Activated CD4-positive, alpha-beta T cell treated with anti-CD3 and anti-CD28 coated beads, Interleukin-2, amount 50 U/mL, for 48 hours (primary cell): Measurements from ENCODE around the gene FXYD5.
"Not testable (repeated sequence)": the region's sequence is repeated elsewhere in the genome, so short reads cannot be mapped to it uniquely, and the experiment has no call there.

Experiments used
- DNase-seq, 2 experiments: peaks; one replicate each; pipeline ENCODE4 v3.0.0-alpha.2; 2020

FXYD5 gene

DNA sequence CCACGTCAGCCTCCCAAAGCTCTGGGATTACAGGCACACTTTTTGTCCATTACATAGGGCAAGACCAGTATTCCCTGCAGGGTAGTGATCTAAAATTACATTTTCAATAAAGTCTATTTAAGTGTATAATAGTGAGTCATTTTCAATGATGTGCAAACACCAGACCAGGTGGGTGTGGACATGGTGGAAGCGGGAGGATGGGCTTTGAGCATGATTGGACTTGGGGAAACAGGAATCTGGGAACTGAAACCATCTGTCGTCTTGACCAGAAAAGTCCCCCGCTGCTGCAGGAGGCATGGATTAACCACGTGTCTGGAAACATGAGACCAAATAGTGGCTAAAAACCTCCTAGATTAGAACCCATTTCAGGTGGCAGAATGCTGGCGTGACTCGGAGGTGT, 34.0 kb upstream of the FXYD5 start:
- no peak for DNase-seq

DNA sequence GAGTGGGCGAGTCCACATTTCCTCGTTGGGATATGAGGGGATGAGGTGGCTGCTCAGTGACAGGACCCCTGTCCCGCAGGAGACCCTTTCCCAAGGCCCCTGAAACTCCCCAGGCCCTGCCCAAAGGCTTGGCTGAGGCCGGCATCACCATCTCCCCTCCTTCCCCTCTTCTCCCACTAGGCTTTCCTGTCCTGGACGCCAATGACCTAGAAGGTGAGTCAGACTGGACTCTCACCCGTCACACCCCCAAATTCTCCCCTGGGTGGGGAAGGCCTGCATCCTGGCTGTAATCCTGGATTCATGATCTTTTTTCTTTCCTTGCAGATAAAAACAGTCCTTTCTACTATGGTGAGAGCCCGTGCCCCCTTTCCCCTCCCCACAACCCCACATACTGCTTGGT, 33.6 kb upstream of the FXYD5 start:
- no peak for DNase-seq

DNA sequence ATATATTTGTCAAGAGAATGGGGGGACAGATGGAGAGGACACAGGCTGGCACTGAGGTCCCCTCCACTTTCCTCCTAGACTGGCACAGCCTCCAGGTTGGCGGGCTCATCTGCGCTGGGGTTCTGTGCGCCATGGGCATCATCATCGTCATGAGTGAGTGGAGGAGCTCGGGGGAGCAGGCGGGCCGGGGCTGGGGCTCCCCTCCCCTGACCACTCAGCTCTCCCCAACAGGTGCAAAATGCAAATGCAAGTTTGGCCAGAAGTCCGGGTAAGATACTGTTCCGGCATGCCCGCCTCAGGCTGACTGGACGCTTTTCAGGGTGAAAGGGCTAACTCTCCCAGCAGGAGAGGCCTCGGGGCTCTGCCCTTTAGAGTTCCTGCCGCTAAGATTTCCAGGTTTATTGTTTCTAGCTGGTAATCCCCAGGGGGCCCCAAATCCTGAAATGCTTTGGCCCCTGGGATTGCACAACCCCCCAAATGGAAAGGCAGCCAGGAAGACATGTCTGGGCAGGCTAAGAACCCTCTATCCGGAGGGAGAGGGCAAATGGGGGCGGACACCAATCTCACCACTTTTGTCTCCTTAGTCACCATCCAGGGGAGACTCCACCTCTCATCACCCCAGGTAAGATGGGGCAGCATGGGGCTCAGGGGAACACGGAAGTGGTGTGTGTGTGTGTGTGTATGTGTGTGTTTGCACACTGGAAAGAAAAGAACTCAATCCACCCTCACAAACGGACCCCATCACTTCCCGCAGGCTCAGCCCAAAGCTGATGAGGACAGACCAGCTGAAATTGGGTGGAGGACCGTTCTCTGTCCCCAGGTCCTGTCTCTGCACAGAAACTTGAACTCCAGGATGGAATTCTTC, 31.6 kb upstream of the FXYD5 start:
- DNase-seq: no peak

DNA sequence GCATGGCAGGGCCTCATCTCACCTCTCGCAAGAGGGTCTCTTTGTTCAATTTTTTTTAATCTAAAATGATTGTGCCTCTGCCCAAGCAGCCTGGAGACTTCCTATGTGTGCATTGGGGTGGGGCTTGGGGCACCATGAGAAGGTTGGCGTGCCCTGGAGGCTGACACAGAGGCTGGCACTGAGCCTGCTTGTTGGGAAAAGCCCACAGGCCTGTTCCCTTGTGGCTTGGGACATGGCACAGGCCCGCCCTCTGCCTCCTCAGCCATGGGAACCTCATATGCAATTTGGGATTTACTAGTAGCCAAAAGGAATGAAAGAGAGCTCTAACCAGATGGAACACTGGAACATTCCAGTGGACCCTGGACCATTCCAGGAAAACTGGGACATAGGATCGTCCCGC, 31.0 kb upstream of the FXYD5 start:
- no peak for DNase-seq

DNA sequence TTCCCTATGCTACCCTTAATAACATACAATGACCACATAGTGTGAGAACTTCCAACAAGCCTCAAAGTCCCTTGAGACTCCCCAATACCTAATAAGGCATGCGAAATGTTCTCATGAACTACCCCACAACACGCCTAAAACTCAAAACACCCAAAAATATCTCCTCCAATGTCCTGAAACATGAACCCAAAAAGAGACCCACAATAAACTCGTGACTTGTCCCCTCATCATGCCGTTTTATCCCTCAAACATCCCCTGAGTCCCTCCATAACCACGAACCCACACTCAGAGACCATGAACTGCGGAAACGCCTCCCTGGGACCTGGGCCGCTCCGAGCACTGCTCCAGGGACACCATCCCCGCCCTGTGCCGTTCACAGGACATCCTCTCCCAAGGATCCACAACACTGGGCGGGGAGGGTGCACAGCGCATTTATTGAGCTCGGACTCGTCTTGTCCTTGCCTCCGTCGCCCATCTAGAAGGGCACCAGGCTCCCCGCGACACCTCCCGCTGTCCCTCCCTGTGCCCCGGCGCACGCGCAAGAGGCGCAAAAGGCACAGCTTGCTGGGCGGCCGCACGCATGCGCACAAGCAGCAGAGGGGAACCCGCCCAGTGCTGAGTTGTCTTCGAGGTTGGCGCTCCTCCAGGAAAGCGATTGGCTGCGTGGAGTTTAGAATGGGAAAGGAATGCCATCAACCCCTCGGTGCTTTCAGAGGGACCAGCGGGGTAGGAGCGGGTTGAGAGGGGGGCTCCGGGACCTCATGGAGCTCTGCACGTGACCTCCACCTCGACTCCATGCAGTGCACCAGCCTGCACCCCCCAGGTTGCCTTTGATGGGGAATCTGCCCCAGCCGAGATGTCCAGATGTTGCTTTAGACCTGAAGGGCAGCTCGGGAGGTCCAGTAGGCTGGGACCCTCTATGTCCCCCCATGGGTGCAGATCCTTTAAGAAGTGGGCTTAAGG, 30.2 kb upstream of the FXYD5 start:
- peak; percentile 88 to 89 for DNase-seq

DNA sequence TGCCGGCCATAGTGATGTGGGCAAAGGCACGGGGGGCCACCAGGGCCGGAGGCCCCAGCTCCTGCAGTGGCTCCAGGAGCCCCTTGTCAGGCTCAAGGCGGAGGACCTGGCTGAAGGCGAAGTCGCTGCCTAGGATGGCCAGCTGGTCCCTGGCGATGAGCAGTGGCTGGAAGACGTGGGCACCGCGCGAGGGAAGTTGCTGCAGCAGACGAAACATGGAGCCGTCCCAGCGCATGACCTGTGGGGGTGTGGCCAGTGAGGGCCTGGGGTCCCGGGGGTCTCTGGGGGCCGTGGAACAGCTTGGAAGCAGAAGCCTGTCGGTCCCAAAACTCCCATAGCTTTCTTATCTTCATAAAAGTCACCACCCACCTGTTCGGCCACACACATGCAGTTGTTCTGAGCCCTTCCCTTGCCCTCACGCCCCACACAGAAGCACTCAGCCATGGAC, 29.2 kb upstream of the FXYD5 start:
- DNase-seq: no peak

DNA sequence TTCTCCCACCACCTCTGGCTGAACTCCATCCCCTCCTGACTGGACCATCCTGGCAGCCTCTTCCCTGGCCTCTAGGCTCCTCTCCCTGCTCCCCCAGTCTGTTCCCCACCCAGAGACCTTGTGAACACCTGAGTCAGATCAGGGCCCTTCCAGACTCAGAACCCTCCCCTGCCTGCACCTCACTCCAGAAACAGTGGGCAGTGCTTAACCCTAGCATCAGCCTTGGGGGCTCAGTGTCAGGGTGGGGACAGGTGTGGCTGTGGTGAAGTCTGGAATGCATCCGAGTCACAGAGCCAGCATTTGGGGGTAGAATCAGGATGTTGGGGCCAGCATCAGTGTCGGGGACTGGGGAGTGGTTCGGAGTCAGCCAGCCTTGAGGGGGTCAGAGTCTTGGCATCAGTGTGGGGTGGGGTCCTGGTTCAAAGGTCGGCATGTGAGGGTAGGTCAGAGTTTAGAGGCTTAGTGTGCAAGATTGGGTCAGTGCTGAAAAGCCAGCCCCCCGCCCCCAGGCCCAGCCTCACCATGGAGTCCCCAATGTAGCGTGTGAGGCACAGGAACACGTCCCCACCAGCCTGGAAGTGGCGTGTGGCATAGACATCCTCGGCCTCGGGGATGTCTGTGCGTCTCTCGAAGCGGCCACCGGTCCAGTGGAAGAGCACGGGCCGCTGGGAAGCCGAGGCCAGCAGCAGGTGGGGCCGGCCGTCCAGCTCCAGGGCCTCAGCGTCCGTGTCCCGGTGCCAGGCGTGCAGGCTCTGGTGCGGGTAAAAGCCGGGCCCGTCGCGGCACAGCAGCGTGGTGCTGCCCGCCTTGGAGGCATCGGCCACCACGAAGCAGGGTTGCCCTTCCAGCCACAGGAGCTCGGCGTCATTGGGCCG, 28.5 kb upstream of the FXYD5 start:
- no peak for DNase-seq

DNA sequence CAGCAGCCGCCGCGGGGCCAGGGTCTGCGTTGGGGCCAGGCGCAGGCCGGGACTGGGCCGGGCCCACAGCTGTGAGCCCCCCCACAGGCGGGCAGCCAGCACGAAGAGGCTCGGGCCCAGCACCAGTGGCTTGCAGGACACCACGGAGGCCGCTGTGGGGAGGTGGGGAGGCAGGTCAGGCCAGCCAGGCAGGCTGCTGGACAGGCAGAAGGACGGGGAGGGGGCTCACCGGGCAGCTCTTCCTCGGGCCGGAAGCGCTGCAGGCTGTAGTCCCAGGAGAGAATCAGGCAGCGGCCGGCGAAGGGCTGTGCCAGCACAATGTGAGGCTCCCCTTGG, 27.9 kb upstream of the FXYD5 start:
- no peak for DNase-seq

DNA sequence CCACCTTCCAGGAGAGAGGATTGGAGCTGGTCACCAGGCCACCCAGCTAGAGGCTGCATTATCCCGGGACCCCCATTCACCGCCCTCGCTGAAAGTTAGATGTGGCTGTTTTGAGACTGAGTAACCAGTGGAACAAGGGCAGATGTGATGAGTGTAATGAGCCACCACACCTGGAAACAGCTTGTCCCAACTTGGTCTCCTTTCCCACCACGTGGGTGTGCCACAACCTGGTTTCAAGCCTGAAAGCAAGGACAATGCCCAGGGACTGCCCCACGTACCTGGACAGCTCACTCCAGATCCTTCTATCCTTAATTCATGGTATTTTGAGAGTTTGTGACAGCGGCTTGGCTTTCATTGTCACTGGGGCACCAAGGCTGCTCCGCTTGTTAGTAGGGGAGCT, 26.7 kb upstream of the FXYD5 start:
- DNase-seq: no peak

DNA sequence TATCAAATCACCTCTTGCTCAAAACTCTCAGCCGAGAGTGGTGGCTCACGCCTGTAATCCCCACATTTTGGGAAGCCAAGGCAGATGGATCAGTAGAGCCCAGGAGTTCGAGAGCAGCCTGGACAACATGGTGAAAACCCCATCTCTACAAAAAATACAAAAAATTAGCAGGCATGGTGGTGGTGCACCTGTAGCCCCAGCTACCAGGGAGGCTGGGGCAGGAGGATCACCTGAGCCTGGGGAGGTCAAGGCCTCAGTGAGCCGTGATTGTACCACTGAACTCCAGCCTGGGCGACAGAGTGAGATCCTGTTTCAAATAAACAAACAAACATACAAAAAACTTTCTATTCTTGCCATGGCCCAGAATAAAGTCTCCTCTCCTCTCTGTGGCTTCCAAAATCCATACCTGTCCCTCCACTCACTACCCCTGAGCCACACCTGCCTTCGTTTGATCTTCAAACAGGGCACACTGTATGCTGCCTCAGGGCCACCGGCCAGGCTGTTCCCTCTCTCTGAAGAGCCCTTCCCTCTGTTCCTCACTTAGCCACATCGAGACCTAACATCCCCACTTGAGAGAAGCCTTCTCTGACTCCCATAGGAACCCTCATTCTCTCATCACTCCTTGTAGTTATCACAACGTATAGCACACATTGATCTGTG, 26.0 kb upstream of the FXYD5 start:
- no peak for DNase-seq

DNA sequence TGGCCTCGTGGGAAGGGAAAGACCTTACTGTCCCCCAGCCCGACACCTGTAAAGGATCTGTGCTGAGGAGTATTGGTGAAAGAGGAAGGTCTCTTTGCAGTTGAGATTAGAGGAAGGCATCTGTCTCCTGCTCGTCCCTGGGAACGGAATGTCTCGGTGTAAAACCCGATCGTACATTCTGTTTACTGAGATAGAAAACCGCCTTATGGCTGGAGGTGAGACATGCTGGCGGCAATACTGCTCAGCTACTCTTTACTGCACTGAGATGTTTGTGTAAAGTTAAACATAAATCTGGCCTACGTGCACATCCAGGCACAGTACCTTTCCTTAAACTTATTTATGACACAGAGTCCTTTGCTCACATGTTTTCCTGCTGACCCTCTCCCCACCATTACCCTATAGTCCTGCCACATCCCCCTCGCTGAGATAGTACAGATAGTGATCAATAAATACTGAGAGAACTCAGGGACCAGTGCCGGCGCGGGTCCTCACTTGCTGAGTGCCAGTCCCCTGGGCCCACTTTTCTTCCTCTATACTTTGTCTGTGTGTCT, 24.7 kb upstream of the FXYD5 start:
- DNase-seq: not testable (repeated sequence)

DNA sequence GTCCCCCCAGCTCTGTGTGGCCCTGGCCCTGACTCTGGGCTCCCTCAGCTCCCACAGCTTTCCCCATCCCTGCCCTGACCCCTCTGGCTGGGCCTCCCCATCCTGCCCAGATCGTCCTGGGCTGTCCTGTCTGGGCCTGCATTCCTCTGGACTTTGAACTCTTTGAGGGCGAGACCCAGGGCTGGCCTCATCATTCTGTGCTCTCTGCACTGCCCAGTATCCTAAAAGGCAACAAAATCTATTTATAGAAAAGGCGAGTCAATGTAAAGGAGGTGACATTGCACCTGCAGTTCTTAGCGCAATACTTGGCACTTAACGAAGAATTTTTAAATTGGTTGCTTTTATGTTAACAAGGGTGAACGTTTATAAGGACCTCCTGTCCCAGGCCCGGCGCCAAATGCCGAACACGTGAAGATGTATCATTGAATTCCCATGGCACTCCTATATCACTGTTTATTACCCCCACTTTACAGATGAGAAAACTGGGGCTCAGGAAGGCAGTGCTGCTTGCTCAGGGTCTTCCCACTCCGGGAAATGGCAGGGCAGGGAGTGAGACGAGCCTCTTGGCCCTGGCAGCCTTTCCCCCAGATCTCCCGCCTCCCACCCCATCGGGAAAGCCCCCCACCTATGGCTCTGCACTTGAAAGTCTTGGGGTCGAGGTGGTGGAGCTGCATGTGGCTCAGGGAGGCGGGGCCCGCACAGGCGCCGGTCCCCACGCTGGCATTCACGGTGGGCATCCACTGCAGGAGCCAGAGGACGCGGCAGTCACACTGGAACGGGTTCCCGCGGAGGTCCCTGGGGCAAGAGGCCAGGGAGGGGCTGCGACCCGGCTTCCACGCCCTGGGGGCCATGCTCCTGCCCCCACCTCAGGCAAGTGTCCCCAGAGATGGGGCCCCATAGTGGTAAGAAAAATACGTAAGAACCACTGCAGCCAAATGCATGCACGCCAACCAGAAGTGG, 23.5 kb upstream of the FXYD5 start:
- DNase-seq: no peak

DNA sequence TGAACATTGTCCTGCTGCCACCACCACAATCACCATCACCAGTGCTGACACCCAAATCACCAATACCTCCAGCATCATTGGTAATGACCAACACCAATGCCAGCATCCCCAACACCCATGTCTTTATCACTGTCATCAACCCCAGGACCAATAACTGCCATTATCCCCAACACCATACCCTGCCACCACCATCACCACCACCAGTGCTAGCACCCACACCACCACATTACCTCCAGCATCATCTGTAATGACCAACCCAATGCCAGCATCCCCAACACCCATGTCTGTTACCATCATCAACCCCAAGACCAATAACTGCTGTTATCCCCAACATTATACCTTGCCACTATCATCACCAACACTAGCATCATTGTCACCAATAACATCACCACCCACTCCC, 22.3 kb upstream of the FXYD5 start:
- no peak for DNase-seq

DNA sequence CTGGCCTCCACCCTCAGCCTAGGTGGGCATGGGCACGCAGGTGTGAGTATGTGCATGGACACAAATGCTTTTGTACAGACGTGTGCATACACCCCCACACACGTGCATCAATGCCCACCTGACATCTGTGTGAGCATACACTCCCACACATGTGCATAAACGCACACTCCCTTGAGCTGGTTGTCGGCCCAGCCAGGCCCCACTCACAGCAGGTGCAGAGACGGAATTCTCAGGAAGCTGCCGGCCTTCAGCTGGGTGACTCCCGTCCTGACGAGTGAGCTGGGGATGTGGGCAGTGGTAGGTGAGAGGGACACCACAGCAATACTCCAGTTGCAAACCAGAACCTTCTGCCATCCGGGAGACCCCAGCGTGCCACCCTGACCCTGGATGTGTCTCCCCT, 20.7 kb upstream of the FXYD5 start:
- DNase-seq: no peak

DNA sequence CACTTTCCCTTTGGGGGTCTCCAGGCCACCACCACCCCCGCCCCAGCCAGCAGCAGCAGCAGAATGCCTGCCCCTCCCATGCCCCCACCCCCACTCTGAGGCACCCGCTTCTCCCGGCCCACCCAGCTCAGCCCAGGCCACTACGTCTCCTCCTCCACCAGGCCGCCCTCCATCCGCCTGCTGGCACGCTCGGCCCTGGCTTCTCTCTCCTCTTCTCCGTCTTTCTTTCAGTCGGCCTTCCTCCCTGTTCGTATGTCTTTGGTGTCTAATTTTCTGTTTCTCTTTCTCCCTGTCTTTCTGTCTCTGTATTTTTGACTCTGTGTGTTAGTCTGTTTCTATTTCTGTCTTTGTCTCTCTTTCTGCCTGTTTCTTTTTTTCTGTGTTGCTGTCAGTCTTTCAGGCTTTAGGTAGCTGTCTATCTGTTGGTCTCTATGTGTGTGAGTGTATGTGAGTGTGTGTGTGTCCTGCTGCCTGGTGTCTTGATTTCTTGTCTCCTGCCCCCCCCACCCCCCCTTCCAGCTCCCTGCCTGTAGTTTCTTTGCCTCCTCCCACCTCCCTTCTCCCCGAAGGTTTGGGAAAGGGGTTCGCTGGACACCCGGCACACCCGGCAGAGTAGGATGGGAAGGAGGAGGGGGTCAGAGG, 19.8 kb upstream of the FXYD5 start, which contains the start of gene LGI4:
LGI4 (minus strand) TSS at position 459 of the 642 bp plus-strand sequence; CDS start at position 80, 379 bp downstream.
- no peak for DNase-seq

DNA sequence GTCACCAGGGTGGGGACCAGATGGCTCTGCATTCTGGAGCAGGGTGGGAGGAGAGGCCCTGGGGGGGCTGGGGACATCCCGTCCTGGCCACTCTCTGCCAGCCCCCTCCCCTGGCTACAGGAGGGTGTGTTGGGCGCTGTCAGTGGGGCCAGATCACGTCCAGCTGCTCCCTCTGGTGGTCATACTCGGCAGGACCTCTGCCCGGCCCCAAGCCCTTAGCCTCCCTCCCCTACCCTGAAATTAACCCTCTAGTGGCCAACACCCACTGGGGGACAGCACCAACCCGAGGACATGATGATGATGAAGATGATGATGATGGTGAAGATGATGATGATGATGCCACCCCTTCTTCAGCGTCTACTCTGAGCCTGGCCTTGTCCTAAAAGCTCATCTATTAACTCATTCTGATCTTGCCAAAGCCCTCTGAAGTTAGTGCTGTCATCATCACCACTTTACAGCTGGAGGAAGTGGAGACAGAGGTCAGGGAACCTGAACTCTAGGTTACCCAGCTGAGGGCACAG, 19.1 kb upstream of the FXYD5 start:
- DNase-seq: peak; percentile 75 to 80

DNA sequence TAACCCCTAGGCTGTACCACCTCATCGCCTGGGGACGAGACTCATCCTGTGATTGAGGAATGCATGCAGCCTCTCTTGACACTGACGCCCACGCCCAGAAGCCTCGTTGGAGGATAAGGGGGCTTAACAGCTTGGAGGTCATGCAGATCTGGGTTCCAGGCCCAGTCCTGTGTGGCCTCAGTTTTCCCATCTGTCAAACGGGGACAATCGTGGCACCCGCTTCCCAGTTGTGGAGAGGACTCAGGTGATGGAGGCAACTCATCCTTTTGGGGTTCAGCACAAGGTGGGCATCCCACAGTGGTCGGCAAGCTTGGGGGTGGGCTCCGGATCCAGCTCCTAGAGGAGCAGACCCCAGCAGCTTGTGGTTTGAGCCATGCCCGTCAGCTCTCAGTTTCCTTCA, 18.3 kb upstream of the FXYD5 start:
- no peak for DNase-seq

DNA sequence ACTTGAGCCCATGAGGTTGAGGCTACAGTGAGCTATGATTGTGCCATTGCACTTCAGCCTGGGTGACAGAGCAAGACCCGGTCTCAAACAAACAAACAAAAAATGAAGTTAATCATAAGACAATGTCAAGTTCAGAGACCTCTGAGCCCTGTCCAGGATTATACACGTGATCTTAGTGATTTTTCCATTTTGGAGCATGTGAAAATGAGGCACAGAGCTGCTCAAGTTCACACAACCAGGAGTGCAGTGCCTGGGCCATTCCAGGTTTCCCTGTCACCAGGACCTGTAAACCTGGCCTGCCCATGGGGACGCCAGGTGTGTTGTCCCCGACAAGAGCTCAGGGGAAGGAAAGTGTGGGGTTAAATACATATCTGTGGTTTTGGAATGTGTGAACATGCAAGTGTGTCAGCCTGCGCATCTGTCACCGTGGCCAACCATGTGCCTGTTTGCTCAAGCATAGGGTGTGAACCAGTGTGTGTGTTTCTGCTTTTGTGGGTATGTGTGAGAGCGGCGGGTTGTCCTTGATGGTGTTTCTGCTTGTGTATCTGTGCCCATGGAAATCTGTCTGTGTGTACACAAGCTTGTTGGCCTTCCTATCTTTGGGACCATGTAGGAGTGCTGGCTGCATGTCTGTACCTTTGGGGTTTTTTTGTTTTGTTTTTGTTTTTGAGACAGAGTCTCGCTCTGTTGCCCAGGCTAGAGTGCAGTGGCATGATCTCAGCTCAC, 17.4 kb upstream of the FXYD5 start:
- DNase-seq: no peak

DNA sequence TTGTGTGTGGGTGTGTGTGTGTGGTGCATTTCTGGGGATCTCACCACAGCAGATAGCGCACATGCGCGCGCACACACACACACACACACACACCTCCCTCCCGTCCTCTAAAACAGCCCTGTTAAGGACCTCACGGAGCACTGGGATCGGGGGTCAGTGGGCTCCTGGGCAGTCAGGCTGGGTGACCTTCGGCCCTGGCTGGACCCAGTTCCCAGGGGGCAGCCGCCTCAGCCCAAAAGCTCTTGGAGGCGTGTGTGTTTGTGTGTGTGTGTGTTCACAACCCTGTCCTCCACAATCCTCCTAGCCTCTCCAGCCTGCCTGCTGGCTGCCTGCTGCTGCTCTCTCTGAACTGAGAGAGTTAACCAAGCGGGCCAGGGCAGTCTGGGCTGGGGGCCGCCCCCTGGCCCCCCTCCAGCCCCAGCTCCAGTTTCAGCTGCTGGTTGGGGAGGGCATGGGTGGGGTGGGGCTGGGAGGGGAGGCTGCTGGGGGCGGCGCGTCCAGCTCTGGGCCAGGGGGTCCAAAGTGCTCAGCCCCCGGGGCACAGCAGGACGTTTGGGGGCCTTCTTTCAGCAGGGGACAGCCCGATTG, 16.1 kb upstream of the FXYD5 start, which contains the start of gene FXYD1:
FXYD1 (plus strand) TSS at position 520 of the 588 bp plus-strand sequence. CDS start 1,256 bp downstream, outside the sequence.
- DNase-seq: no peak
